GM18907 (cell line): ENCODE measurements around the gene CHEK2.
"Not testable (repeated sequence)": the region's sequence is repeated elsewhere in the genome, so short reads cannot be mapped to it uniquely, and the experiment has no call there.

Source experiments
- ATAC-seq: cut with Tn5 transposase; IDR thresholded peaks from one replicate; pipeline ENCODE4 v1.9.1; 2021; ENCODE audit warnings: mild to moderate bottlenecking, moderate library complexity; ENCODE audit not compliant: unreplicated experiment

The CHEK2 gene

DNA sequence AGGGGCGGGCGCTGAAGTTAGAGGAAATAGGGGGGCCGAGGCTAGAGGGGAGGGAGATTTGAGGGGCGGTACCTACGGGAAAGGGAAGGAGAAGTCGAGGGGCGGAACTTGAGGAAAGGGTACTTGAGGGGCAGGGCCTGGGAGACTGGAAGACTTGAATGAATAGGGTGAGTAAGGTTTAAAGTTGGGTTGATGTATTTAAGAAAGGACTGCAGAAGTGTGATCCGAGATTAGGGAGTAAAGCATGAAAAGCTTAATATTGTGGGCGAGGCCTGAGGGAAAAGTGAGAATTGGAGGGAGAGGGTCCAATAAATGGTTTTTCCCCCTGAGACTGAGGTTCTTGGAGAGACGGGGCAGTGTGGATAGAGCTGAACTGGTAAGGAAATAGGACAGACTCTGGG is 942 bp upstream of the CHEK2 start:
- ATAC-seq: no peak

DNA sequence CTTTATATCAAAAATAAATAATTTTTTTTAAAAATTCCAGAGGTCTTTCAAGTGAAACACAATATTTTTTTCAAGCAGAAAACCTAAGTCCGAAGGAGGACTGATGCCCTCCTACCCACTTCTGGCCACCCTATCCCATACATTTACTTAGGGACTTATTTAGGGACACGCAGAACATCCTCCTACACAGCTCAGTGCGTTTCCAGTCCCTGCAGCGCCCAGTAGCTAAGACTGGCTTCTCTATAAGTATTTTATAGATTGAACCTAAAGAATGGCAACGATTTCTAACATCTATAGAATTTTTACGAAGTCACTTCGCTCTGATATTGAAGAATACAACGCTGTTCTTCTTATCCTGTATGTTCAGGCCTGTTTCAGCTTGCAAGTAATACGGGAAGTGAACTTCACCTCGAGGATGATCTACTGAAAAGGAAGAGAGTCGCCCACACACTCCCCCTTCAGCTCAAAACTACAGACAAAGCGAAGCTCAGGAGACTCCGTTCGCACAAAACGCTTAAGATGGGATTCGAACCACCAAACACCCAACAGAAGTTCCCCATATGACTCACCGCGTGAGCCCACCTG is 328 bp downstream of the CHEK2 start:
- ATAC-seq: no peak

DNA sequence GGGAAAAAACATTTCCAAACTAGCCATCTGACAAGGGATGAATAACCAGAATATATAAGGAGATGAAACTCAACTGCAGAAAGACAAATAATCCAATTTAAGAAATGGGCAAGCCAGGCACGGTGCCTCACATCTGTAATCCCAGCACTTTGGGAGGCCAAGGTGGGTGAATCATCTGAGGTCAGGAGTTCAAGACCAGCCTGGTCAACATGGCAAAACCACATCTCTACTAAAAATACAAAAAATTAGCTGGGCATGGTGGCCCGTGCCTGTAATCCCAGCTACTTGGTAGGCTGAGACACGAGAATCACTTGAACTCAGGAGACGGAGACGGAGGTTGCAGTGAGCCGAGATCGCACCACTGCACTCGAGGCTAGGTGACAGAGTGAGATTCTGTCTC is 2.7 kb downstream of the CHEK2 start:
- ATAC-seq: not testable (repeated sequence)

DNA sequence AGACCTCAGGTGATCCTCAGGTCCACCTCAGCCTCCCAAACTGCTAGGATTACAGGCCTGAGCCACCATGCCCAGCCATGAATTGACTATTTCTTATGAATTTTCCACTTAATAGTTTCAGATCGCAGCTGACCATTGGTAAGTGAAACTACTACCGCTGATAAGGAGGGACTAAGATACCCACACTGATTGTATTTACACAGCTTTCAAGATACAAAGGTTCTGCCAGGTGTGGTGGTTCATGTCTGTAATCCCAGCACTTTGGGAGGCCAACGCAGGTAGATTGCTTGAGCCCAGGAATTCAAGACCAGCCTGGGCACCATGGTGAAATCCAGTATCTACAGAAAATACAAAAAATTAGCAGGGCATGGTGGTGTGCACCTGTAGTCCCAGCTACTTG is 3.9 kb downstream of the CHEK2 start:
- ATAC-seq: no peak

DNA sequence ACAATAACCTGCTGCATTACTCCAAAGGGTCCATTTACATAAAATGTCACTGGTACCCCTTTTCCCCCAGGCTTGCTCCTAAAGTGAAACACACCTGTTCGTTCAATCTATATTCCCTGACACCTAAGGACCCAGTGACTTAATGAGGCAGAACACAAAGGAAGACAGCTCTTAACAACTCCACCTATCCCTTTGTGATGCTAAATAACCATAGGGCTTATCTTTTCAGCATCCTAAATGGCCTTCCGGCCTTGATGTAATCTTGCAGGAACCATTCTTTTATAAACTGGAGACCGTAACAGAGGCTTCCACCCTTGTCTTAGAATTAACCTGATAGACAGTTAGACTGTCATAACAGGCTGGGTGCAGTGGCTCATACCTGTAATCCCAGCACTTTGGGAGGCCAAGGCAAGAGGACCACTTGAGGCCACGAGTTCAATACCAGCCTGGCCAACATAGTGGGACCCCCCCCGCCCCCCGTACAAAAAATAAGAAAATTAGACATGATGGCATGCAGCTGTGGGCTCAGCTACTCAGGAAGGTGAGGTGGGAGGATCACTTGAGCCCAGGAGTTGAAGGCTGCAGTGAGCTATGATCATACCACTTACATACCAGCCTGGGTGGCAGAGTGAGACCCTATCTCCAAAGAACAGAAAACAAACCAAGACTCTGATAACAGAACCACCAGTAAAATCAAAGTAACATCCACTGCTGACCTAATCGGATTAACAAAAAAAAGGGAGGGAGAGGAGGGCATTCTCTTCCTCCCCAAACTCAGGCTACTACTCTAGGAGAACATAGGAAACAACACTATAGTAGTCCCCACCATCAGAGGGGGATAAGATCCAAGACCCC is 5.1 kb downstream of the CHEK2 start:
- ATAC-seq: no peak

DNA sequence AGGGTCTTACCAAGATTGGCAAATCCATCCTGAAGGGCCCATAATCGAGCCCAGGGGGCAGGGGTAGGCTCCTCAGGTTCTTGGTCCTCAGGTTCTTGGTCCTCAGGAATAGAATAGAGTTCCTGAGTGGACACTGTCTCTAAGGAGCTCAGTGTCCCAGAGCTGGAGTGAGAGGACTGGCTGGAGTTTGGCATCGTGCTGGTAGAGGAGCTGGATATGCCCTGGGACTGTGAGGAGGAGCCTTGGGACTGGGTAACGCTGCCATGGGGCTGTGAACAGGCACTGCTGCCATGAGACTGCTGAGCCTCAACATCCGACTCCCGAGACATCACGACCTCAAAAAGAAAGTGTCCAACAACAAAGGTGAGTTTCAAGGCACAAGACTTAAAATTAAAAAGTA is 7.2 kb downstream of the CHEK2 start:
- no peak for ATAC-seq

DNA sequence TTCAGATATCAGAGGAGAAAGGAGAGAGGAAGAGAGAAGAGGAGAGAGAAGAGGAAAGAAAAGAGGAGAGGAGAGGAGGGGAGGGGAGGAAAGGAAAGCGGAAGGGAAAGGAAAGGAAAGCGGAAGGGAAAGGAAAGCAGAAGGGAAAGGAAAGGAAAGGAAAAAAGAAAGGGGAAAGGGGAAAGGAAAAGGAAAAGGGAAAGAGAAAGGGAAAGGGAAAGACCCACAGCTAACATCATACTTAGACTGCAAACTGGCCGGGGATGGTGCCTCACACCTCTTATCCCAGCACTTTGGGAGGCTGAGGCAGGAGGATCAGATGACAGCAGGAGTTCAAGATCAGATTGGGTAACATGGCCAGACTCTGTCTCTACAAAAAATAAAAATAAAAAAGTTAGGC is 11.4 kb downstream of the CHEK2 start:
- no peak for ATAC-seq

DNA sequence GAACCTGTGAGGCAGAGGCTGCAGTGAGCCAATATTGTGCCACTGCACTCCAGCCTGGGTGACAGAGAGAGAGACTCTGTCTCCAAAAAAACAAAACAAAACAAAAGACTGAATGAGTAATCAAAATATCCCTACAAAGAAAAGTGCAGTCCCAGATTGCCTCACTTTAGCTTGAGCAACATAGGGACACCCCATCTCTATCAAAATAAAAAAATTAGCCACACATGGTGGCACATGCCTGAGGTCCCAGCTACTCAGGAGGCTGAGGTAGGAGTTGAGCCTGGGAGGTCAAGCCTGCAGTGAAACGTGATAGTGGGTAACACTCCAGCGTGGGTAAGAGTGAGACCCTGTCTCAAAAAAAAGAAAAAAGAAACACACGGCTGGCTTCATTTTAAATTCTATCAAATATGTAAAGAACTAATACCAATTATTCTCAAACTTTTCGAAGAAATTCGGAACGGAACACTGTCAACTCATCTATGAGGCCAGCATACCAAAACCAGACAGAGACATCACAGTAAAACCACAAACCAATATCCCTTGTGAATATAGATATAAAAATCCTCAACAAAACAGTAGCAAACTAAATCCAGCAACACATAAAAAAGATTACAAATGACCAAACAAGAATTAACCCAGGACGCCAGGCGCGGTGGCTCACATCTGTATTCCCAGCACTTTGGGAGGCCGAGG is 12.9 kb downstream of the CHEK2 start:
- ATAC-seq: no peak

DNA sequence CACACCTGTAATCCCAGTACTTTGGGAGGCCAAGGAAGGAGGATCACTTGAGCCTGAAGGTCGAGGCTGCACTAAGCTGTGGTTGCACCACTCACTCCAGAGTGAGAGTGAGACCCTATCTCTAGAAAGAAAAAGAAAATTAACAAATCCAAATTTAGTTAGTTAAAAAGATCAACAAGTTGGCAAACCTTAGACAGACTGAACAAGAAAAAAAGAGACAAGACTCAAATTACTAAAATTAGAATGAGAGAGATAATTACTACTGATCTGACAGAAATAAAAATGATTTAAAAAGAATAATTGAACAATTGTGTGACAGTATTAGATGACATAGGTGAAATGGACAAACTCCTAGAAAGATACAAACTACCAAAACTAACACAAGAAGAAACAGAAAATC is 13.6 kb downstream of the CHEK2 start:
- no peak for ATAC-seq

DNA sequence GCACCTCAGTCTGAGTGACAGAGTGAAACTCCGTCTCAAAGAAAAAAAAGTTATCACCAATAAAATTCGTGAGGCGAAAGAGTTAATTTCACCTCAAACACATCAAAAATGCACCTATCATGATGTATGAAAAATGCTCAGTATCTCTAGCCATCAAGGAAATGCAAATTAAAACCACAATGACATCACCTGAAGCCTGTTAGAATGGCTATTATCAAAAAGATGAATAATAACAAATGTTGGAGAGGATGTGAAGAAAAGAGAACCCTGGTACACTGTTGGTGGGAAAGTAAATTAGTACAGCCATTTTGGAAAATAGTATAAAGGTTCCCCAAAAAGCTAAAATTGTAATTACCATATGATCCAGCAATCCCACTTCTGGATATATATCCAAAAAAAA is 23.6 kb downstream of the CHEK2 start:
- ATAC-seq: no peak

DNA sequence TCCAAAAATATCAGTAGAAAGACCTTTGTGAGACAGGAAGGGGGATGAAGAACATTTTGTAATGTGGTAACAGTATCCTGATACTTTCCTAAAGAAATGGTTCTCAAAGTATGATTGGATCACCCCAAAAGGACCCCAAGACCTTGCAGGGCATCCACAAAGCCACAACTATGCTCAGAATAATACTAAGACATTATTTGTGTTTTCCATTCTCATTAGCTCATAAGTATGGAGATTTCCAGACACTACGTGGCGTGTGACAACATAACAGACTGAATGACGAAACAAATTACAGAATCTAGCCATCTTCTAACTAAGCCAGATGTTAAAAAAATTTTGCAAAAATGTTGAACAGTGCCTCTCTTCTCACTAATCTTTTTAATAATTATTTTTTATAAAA is 24.9 kb downstream of the CHEK2 start:
- ATAC-seq: no peak

DNA sequence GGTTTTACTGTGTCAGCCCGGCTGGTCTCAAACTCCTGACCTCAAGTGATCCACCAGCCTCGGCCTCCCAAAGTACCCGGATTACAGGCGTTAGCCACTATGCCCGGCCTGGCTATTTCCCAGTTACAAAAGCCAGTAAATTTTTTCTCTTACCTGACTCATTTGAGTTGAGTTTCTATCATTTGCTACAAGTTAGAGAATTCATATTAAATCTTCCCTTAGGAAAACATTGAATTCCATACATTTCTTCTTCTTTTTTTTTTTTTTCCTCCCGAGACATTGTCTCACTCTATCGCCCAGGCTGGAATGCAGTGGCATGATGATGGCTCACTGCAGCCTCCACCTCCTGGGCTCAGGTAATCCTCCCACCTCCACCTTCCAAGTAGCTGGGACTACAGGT is 26.0 kb downstream of the CHEK2 start:
- no peak for ATAC-seq

DNA sequence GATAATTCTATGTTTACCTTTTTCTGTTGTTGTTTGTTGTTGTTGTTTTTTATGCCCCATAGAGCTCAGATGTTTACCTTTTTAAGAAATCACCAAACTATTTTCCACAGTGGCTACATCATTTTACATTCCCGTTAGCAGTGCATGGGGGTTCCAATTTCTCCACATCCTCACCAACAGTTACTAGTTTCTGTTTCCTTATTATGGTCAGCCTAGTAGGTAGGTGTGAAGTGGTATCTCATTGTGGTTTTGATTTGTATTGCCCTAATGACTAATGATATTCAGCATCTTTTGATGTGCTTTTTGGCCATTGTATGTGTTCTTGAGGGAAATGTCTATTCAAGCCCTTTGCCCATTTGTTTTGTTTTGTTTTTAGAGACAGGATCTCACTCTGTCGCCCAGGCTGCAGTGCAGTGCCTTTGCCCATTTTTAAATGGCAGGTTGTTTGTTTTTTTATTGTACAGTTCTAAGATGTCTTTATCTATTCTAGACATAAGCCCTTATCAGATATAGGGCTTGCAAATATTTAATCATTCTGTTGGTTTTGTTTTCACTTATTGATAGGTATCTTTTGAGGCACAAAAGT is 27.5 kb downstream of the CHEK2 start:
- no peak for ATAC-seq

DNA sequence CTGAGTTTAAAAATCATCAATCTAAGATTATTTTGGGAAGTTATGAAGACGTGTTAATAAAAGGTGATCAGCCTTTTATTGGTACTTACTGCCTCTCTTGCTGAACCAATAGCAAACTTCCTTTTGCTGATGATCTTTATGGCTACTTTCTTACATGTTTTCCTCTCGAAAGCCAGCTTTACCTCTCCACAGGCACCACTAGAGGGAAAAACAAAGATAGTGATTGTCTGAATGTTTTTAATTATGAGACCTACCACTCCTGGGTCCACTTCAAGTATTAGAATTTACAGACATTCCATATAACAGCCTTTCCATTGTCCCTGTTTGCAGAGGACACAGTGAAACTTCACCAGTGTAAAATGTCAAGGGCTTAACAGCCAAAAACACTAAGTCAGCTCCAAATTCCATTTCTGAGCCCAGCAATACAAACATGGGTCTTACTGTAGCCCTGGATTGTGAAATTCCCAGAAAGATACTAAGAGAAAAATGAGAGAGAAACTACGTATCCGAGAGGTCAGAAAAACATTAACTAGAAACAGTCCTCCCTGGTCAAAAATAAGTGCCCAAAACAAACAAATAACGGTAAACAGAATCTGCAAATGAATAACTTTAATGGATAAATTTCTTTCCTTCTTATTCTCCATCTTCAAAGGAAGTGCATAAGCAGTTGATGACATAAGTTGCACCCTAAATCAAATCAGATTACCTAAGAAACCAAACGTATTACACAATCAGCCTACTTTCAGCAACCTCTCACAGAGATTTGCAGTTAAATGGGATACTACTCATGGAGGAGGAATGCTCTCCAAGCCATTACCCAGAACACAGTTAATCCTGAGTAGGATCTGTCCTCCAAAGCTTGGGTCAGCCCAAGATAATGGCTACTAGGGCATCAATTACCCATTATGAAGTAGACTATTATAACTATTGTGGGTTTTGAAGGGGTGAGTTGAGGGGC is 29.5 kb downstream of the CHEK2 start:
- ATAC-seq: no peak

DNA sequence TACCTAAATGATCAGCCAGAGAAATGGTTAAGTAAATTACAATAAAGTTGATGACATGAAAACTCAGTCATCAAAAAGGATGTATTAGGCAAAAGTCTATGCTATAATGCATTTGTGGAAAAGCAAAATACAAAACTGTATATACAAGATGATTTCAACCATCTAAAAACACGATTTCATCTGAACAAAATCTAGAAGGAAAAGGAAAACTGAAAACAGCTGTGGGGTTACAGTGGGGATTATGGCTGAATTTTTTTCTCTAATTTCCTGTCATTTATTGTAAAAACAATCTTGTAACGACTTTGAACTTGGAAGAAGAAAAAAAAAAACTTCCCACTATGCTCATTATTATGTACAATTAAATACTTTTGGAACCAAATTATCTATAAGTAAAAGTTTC is 30.3 kb downstream of the CHEK2 start:
- ATAC-seq: no peak

DNA sequence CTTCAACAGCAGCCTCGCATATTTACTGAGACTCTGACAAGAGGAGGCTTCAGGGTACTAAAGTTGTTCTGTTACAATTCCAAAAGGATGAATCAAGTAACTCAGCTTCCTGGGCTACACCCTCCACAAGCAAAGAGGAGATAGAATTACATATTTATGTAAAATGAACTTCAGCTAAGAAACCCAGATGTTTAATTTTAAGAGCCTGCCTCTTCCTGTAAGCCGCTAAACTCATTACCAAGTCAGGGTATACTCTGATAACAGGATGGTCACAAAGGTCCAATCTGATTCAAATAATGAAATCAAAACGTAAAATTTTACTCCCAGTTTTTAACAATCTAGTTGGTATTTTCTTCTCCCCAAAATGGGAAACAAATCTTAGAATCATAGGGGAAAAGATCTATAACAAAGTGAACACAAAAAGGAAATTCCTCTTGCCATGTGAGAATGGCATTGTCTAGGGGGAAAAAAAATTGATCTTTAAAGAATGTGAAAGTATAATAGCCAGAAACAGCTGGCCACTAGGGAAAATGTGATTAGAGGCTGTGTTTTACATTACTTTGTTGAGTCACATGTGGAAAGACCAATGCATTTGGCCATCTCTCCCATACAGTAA is 30.9 kb downstream of the CHEK2 start:
- ATAC-seq: no peak

DNA sequence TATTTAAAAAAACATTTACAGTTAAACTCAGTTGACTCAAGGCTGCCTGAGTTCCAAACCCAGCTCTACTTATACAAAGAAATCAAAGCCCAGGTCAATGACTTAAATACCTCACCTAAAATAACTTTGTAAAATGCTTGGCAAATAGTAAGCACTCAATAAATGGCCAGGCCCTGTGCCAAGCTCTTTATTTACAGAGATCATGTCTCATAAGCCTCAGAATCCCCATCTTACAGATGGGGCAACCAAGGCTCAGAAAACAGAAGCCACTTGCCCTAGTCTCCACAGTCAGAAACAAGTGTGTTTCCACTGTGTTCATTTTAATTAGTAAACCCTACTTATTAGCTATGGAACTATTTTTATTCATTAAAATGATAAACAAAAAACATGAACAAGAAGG is 31.5 kb downstream of the CHEK2 start:
- ATAC-seq: no peak

DNA sequence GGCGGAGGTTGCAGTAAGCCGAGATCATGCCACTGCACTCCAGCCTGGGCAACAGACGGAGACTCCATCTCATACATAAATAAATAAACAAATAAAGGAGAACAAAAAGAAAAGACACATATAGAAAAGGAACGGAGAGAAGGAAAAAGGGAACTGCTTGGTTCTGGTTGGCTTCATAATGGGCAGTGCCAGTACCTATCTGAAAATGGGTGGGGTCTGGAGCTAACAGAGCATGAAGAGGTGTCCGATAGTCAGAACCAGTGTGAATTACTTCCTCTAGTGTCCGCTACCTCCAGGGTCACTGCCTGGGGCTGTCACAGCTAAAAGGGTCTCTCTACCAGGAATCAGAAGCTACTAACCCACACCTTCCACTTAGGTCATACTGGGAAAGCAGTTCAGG is 34.8 kb downstream of the CHEK2 start:
- no peak for ATAC-seq

DNA sequence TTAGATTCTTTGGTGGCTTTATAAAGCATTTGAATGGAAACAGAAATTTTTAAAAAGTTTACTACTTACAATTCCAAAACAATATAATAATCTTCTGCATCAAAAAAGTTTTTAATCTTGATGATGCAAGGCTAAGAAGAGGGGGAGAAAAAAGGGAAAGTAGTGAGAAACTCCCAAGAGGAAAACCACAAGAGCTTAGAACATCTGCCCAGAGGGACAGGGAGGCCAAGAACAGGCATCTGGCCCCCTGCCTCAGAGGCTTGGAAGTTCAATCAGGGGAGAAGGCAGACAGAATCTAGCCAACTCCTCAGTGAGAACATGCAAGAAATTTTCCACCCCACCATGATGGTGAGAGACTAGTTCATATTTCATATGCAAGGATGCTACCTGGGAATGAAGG is 38.2 kb downstream of the CHEK2 start:
- no peak for ATAC-seq

DNA sequence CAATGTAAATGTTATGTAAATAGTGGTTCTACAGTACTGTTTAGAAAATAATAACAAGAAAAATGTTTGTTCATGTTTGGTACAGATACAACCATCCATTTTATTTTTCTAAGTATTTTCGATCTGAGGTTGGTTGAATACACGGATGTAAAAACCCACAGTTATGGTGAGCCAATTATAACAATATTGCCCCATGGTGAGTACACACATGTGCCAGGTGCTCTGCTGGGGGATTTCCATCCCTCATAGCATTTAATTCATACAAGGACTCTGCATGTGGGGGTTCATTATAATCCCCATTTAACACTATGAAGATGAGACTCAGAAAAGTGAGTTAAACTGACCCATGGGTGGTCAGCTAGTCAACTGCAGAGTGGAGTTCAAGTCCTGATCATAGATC is 38.7 kb downstream of the CHEK2 start:
- no peak for ATAC-seq
